HCT116 (cell line): ENCODE results near the gene EGFLAM.
A peak's percentile ranks its signal among the peaks of the same experiment; 100 is the strongest.

Experiments
- CEBPB ChIP-seq: IDR thresholded peaks from 2 replicates; pipeline ENCODE4 v1.6.1; 2012; ENCODE audit warnings: low read depth
- CTCF ChIP-seq, 3 experiments: fragments of 200-600 bp in 1 of 3; sonication (generic) in 1 of 3; IDR thresholded peaks in 2 of 3; conservative IDR thresholded peaks in 1 of 3; 2 replicates each; pipeline ENCODE4 v1.5.1; 2012 to 2017; ENCODE audit warnings: low read depth in 2 of 3, low read length in 2 of 3, antibody characterized with exemption in 1 of 3, borderline replicate concordance in 1 of 3, control low read depth in 1 of 3, mild to moderate bottlenecking in 1 of 3, mixed read lengths in 1 of 3, mixed run types in 1 of 3, moderate library complexity in 1 of 3; ENCODE audit not compliant: insufficient read depth in 1 of 3
- EGR1 ChIP-seq: IDR thresholded peaks from 2 replicates; pipeline ENCODE4 v1.6.1; 2012; ENCODE audit warnings: low read depth
- EZH2 ChIP-seq: fragments of 200-600 bp; sonication (generic); IDR thresholded peaks from 2 replicates; pipeline ENCODE4 v1.6.1; 2017; ENCODE audit warnings: antibody characterized with exemption, mixed run types
- JUND ChIP-seq: IDR thresholded peaks from 2 replicates; pipeline ENCODE4 v1.6.1; 2012
- MAX ChIP-seq: IDR thresholded peaks from 2 replicates; pipeline ENCODE4 v1.6.1; 2012
- POLR2A ChIP-seq: IDR thresholded peaks from 2 replicates; pipeline ENCODE4 v1.7.0; 2011; ENCODE audit warnings: borderline replicate concordance; ENCODE audit not compliant: insufficient read depth, insufficient read length; ENCODE audit errors: extremely low read depth
- RAD21 ChIP-seq: IDR thresholded peaks from 2 replicates; pipeline ENCODE4 v1.6.1; 2012; ENCODE audit warnings: low read depth, mild to moderate bottlenecking
- REST ChIP-seq: IDR thresholded peaks from 2 replicates; pipeline ENCODE4 v1.6.1; 2012; ENCODE audit warnings: low read depth
- SIN3A ChIP-seq: IDR thresholded peaks from 2 replicates; pipeline ENCODE4 v1.6.1; 2012; ENCODE audit warnings: low read depth
- SP1 ChIP-seq: IDR thresholded peaks from 2 replicates; pipeline ENCODE4 v1.6.1; 2012; ENCODE audit warnings: low read depth
- SRF ChIP-seq: IDR thresholded peaks from 2 replicates; pipeline ENCODE4 v1.6.1; 2012; ENCODE audit warnings: low read depth

- TF ChIP-seq CTCF (IDR thresholded peaks at IDR 0.05 in 2 of 3, conservative IDR thresholded peaks at IDR 0.05 in 1 of 3; ENCODE audit: borderline replicate concordance in 1 of 3, insufficient read depth in 1 of 3, low read depth in 2 of 3, low read length in 2 of 3) (peak in 2 of 3 experiments; percentile 22 to 25; a peak in 3 of 6 replicates), POLR2A (no peak), SP1 (no peak), CEBPB (no peak), JUND (no peak), SIN3A (no peak), EZH2 (no peak), REST (no peak), MAX (no peak), EGR1 (no peak), RAD21 (no peak), SRF (no peak)
Measured at GRCh38 chr5:38483805-38484398, 225.5 kb downstream of the EGFLAM start.
